GM20000 (cell line): ENCODE data around the gene MTFR2.

Source experiments
- DNase-seq: peaks from one replicate; pipeline ENCODE4 v3.0.0; 2012; ENCODE audit warnings: low spot score
- CTCF ChIP-seq: IDR thresholded peaks from 2 replicates; pipeline ENCODE4 v1.5.1; 2012; ENCODE audit warnings: mild to moderate bottlenecking, control low read depth; ENCODE audit errors: extremely low read depth, missing control alignments

The MTFR2 gene

DNA sequence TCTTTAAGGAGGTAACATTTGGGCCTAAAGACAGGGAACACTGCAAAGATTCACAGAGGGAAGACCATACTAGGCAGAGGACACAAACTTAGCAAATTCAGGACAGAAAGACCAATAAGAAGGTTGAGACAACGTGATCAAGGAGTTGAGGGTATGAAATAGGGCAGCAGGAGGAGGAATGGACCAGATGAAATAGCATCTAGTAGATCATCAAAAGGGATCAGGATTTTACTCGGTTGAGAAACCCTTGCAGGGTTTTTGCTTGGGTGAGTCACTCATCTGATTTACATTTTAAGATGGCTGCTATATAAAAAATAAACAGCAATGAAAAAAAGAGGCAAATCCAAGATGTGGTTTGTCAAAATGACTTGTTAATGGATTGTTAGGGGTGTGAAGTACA lies 34.8 kb upstream of the MTFR2 start:
- no peak for TF ChIP-seq CTCF
- no peak for DNase-seq

- TF ChIP-seq CTCF = no peak
- no peak for DNase-seq
Measured at GRCh38 chr6:136282906-136283305, 32.8 kb upstream of the MTFR2 start.

GRCh38 chr6:136280032-136280609 lies 30.0 kb upstream of the MTFR2 start:
- no peak for TF ChIP-seq CTCF
- no peak for DNase-seq

- no peak for TF ChIP-seq CTCF
- no peak for DNase-seq
Measured at GRCh38 chr6:136274062-136274461, 24.0 kb upstream of the MTFR2 start.

- DNase-seq = no peak
- TF ChIP-seq CTCF = no peak
Measured at GRCh38 chr6:136265101-136265500, 15.0 kb upstream of the MTFR2 start.

GRCh38 chr6:136262940-136263339 lies 12.8 kb upstream of the MTFR2 start:
- DNase-seq = no peak
- TF ChIP-seq CTCF = no peak

DNA sequence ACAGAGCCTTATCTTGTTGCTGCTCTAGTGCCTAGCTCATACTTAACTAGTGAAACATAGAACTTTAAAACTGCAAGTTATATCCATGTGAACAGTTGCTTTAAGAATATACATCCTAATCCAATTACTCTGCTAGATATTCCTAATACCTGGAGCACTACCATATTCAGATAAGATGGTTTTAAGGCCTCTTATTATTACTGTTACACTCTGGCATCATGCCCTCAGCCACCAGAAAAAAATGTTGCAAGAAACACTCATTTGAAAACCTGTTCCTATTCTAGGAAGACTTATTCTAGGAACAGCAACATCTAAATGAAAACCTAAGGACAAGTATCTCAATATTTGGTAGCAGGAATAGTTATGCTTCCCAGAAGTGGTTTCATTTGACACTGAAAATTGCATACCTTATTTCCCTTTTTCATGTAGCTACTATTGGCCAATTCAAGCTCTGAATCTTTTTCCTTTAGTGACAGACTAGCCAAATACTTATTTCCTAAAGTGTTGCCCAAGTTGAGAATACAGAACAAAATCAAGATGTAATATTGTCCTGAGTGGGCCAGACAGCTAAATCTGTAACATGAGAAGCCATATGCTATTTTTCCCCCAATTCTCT lies 4.8 kb upstream of the MTFR2 start:
- no peak for DNase-seq
- TF ChIP-seq CTCF = no peak
